Stimulated activated CD4-positive, alpha-beta T cell treated with anti-CD3 and anti-CD28 coated beads, Interleukin-12 subunit alpha, Interleukin-12 subunit beta, amount 100 ng/mL, for 4 hours (primary cell): Measurements from ENCODE around the gene XAB2.

Source experiments
- DNase-seq: peaks from one replicate; pipeline ENCODE4 v3.0.0-alpha.2; 2020

XAB2 gene

DNA sequence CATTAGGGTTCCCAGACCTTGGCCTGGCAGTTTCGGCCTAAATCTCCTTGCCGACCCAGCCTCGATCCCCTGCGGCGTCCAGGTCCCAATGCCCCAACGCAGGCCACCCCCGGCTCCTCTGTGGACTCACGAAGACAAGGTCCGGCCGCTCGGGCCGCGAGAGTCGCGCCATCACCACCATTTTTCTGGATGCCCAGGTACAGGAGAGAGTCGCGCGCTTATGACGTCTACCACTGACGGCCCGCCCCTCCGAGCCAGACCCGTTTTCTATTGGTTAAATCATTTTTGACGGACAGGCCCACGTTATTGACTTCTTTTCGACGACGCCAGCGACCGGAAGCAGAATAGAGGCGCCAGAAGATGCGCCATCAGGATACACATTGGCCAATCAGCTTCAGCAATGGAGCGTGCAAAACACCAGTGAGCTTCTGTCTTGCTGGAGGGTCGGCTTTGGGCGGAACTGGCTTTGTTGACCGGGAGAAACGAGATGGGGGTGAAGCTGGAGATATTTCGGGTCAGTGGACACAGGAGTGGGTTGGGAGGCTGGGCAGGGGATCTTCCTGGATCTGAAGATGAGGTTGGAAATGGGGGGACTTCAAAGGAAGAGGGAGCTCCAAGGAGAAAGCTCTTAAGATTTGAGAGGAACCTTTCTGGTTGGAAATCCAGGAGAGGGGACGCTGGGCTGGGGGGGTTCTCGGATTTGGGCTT lies at the start of gene XAB2, which contains the start of gene PET100:
Gene XAB2, minus strand, starts transcription at position 199 of the 708 bp plus-strand sequence. Its CDS starts 18 bp downstream, at position 181.
Gene PET100, plus strand, starts transcription at position 447 of the 708 bp plus-strand sequence. Its CDS starts 41 bp downstream, at position 488.
- peak; percentile 85 for DNase-seq

DNA sequence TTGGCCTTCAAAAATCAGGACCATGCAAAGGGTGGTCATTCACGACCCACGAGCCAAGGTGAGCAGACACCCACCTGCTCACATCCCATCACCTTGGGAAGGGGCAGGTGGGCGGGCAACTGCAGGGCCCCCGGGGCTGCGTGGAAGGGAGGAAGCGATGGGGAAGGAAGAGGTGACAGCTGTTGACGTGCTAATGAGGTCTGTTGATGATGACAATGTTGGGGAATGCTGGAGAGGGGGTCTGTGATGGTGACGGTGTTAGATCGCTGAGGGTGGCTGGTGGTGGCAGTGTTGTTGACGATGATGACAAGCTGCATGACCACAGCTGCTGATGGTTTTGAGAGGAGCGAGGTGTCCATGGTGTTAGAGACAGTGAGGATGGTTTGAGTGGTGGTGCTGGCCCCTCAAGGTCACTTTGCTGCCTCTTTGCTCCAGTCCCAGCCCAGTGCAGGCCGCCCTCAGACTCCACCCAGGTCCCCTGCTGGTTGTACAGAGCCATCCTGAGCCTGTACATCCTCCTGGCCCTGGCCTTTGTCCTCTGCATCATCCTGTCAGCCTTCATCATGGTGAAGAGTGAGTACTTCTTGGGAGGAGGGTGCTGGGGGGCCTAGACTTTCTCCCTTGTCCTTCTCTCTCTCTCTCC lies 48.4 kb upstream of the XAB2 start:
- DNase-seq = no peak

DNA sequence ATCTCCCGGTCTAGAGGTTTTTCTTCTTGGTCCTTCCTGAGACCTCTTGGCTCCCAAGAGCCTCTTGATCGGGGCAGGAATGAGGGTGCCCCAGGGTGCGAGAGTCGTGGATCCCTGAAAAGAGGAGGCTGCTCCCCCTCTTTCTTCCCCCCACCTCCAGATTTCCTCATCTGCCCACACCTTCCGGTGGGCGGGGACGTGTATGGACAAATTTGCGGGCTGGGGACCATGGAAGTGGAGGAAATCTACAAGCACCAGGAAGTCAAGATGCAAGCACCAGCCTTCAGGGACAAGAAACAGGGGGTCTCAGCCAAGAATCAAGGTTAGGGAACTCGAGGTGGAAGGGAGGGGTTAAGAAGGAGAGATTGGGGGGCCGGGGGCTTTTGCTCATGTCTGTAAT lies 47.5 kb upstream of the XAB2 start, which contains the start of gene MCEMP1:
Gene MCEMP1, plus strand, starts transcription at position 237 of the 400 bp plus-strand sequence. Its CDS starts 31 bp downstream, at position 268.
- DNase-seq = no peak

DNA sequence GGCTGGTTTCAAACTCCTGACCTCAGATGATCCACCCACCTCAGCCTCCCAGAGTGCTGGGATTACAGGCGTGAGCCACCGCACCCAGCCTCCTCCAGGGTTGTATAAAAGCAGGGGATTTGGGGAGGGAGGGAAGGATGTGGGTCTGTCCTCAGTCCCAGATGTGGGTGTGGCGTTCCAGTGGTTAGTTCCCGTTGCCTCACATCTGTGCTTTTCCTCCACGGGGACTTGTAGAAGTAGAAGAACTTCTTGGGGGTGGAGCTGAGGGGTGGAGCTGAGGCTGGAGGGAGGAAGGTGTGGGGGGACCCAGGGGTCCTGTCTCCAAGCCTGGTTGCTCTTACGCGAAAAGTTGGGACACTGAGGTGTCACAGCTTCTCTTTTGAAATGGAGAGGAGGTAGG lies 47.0 kb upstream of the XAB2 start:
- DNase-seq = no peak

DNA sequence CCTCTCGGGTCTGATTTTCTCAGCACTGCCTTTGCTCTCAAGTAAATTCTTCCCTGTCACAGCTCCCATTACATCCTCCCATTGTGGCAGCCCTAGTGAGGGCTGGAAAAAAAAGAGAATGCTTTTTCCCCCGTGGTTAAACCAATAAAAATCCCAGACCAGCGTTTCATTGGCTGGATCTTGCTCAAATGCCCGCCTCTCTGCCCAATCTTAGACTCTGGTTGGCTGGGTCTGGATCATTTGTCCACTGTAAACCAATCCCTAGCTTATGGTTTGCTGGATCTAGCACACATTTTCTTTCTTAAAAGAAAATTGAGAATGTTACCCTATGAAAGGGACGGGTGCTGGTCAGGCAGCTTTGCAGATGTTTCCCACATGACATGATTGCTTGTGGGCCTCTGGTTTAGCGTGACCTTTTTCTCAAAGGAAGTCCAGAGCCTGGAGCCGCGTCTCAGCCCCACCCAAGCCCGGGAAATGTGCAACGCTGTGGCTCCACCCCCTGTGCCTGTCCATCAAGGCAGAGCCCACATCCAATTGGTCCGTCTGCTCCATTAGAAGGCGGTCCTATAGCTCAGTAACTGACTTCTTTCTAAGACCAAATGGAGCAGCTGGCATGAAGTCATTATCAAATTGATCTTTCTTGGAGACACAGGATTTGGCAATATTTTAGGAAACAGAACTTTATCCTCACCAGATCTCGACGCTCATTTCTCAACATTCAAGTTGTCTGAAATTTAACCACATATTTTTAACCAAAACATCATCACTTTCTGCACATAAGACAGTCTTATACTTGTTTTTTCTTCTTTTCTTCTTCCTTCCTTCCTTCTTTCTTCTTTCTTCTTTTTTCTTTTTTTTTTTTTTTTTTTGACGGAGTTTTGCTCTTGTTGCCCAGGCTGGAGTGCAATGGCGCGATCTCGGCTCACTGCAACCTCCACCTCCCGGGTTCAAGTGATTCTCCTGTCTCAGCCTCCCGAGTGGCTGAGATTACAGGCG lies 45.0 kb upstream of the XAB2 start:
- peak; percentile 30 for DNase-seq

DNA sequence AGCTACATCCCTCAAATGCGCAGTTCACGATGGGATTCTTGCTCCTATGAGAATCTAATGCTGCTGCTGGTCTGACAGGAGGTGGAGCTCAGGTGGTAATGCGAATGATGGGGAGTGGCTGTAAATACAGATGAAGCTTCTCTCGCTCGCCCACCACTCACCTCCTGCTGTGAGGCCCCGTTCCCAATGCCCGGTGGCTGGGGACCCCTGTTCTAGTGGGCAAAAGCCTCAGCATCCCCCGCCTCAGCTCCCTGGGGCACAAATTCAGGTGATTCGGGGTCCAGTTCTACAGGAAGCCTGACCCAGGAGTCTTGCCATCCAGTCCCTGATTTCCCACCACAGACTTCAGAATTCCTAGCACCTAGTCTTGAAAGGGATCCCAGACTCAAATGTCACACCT lies 43.2 kb upstream of the XAB2 start:
- no peak for DNase-seq

DNA sequence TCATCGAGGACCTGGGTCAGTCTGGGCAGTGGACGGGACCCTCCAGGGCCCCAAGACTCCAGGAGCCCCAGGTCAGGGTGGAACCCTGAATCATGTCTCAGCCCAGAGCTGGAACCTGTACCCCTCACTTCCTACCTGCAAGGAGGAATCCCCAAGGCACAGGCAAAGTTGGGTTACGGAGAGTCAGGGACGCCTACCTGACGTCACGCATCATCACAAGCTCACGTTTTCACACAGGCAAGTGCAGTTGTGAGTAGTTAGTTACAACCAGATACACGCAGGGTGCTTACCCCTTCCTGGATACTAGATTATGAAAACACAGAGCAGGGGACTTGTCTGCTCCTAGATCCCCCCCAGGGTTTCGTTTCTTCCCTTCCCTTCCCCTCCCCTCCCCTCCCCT lies 41.4 kb upstream of the XAB2 start:
- no peak for DNase-seq

DNA sequence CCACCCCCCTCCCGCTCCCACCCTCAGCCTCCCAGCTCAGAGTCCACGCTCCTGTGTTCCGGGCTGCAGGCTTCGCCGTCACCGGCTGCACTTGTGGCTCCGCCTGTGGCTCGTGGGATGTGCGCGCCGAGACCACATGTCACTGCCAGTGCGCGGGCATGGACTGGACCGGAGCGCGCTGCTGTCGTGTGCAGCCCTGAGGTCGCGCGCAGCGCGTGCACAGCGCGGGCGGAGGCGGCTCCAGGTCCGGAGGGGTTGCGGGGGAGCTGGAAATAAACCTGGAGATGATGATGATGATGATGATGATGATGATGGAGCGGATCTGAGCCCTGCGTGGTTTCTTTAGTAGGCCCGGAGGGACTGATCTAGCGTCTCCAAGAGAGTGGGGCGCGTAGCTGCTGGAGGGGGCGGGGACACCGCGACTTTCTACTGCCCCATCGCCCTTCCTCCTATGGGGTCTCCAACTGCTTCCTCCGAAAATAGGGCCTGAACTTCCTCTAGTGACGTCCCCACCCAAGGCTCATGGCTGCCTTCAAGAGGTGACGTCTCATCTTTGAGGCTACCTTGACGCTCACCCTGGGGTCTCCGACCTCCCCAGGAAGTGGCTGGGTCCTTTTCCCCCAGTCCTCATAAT lies 40.9 kb upstream of the XAB2 start:
- no peak for DNase-seq

DNA sequence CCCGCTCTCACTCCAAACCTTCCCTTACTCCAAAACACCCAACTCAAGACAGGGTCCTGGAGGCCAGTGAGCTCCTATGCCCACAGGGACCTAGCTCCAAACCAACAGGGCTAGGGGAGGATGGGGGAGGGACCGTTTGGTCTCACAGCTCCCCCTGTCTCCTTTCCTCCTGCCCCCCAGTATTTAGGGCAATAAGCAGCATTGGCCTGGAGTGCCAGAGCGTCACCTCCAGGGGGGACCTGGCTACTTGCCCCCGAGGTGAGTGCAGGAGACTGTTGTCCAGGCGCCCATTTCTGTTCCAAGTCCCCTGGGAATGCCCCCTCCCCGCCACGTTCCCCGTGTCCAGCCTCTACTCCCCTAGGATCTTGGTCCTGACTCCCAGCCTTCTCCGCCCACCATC lies 40.3 kb upstream of the XAB2 start:
- DNase-seq = no peak

DNA sequence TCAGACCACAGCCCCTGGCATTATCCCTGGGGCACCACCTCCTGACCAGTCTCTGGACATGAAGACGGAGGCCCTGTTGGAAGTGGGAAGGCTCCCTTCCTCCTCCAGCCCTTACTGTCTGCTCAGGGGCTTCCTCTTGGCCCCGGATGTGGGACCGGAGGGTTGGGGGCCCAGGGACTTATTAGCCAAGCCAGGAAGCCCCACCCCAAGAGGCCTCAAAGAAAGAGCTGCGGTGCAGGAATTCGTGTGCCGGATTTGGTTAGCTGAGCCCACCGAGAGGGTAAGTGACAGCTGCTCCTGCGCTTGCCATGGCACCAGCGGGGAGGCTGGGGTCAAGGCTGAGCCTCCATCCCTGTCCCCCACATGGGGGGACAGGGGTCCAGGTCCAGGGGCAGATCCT lies 39.5 kb upstream of the XAB2 start, which contains the start of gene RETN:
Gene RETN, plus strand, starts transcription at position 208 of the 400 bp plus-strand sequence. CDS start 278 bp downstream, outside the sequence.
- DNase-seq = no peak

DNA sequence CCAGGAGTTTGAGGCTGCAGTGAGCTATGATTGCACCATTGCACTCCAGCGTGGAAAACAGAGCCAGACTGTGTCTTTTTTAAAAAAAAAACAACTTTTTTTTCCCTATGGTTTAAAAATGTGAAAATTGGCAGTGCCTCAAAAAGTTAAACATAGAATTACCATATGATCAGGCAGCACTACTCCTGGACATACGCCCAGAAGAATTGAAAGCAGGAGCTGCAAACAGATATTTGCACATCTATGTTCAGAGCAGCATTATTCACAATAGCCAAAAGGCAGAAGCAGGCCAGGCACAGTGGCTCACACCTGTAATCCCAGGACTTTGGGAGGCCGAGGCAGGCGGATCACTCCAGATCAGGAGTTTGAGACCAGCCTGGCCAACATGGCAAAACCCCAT lies 35.7 kb upstream of the XAB2 start:
- DNase-seq = no peak

DNA sequence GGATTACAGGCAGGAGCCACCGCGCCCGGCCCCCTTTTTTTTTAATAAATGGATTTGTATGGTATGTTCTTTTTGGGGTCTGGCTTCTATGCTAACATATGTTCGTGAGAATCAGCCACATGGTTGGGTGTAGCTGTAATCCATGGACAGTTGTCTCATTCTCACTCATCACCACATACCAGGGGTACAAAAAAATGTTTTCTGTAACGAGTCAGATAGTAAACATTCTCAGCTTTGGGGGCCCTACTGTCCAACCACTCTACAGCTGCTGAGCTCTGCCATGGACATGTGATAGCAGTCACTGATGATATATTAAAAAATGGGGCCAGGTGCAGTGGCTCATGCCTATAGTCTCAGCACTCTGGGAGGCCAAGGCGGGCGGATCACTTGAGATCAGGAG lies 34.4 kb upstream of the XAB2 start:
- DNase-seq = no peak

DNA sequence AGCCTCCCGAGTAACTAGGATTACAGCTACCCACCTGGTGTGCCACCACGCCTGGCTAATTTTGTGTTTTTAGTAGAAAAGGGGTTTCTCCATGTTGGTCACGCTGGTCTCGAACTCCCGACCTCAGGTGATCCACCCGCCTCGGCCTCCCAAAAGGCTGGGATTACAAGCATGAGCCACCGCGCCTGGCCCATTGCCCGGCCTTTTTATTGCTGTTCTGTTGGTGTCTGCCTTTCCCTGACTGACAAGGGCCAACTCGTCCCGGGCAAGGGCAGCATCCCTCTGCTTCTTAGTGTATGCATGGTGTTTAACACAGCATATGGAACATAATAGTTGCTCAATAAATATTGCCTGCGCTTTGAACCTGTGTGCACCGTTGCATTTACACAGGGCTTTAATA lies 33.3 kb upstream of the XAB2 start:
- no peak for DNase-seq

DNA sequence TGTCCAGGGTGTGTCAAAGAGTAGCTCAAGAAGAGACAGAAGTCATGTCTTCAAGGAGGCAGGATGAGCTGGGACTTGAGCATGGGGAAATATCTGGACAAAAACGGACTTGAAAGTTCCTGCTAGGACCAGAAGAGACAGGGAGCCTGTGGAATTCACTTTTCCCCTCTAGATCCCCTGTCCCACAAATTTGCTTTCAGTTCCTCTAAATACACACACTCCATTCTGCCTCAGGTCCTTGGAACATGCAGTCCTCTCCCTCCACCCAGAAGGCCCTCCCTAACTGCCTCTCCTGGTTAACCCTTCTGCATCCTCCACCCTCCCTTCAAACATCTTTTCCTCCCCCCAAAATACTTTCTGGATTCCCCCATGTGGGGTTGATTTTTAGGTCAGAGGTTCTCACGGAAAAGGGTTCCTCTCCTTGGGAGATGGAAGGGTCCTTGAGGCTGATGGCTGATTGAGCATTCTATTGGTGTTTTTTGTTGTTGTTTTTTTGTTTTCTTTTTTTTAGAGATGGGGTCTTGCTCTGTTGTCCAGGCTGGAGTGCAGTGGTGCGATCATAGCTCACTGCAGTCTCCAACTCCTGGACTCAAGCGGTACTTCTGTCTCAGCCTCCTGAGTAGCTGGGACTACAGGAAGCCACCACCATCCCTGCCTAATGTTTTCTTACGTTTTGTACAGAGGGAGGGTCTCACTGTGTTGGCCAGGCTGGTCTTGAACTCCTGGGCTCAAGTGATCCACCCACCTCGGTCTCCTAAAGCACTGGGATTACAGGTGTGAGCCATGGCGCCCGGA lies 32.6 kb upstream of the XAB2 start:
- DNase-seq = no peak

DNA sequence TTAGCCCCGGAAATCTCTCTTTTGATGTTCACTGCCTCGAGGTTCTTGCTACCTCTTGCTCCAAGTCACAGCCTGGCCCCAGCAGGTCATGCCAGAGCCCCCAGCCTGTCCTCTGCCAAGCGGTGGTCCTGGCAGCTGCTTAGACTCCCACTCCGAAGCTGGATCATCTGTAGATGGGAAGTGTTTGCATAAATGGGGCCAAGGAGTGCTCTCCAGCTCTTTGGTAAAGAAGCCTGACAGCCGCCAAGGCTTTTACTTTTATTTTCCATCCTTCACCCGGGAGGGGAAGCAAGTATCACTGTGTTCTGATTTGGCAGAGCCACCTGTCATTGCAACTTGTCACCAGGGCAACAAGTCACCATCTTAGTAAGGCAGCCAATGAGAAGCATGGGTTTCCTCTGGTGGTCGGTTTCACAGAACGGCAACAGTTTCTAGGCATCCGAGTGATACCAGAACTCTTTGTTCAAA lies 28.9 kb upstream of the XAB2 start:
- DNase-seq = no peak

DNA sequence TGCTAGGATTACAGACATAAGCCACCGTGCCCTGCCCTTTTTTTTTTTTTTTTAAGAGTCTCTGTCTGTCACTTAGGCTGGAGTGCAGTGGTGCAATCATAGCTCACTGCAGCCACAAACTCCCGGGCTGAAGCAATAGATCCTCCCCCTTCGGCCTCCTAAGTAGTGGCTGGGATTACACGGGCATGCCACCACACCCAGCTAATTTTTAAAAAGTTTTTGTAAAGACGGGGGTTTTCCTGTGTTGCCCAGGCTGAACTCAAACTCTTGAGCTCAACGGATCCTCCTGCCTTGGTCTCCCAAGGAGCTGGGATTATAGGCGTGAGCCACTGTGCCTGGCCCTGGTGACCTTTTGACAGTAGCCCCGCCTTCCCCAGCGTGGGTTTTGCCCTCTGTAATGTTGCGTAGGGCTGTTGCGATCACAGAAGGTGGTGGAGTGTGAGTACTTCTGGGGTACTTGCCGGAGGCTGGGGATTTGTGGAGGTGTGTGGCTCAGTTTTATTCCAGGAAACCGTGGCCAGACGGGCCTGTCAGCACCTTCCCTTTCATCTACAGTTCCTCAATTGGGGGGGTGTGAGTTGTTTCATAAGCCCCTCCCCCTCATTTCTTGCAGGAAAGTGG lies 27.9 kb upstream of the XAB2 start:
- no peak for DNase-seq

DNA sequence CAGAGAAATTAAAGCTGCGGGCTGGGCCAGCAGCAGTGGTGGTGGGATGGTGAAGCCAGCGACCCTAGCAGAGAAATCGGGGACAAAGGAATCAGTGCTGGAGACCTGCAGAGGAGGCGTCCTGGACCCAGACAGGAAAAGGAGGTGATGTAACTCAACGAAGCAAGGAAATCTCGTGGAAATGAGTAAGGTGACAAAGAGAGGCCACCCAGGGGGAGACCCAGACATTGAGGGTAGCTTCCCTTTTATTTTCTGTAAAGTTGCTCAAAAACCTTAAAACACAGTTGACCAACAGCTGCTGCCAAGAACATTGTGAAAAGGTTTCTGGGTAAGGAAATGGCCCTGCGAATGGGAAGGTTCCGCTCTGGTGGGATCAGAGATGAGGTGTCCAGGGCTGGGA lies 26.2 kb upstream of the XAB2 start:
- no peak for DNase-seq

DNA sequence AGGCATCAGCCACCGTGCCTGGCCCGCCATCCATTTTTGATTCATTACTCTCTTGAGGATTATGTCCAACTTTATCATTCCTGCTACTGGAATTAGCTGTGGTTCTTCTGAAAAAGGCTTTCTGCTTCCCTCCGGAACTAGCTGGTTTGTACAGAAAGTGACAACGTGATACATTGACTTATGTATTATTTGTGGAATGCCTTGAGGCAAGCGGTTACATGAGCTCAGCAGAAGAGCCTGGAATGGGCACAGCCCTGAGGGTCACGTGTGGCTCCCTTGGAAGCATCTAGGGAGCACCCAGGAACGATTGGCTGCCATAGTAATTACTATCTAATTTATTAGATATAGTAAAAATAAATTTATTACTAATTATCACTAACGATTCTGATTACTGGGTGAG lies 25.1 kb upstream of the XAB2 start:
- DNase-seq = no peak

DNA sequence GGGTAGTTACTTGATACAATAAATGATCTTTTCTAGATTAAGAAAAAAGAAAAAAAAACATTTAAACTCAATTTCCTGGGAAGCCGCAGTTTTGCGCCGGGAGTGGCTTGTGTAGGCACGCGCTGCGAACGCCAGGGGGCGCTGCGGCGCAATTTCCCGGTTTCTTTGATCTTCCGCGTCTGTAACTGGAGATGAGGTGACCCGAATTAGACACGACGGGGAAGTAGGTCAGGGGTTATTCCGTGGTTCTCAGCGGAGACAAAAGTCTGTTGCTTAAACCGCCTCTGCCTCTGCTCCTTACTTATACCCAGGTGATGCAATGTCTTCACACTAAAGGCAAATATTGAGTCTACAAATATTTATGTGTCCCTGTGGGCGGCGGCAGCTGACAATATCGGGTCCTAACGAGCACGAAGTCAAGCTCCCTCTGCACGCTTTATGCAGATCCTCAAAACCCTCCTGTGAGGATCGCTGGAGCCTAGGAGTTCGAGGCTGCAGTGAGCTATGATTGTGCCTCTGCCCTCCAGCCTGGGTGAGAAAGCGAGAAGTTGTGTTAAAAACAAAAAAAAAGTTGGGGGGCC lies 22.8 kb upstream of the XAB2 start:
- peak; percentile 83 for DNase-seq

DNA sequence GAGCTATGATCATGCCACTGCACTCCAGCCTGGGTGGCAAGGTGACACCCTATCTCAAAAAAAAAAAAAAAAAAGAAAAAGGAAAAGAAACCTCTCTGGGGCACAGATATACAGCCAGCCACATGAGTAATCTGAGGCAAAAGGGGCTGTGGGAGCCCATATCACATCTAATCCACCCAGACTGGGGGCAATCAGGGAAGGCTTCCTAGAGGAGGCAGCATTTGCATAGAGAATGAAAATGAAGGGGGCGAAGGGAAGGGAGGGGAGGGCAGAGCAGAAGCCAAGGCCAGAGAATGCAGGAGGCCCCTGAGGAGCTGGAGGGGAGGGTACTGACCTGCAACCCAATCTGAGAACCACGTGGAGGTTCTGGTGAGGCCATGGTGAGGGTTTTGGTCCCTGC lies 20.8 kb upstream of the XAB2 start:
- no peak for DNase-seq
